ENCODE results near the gene TMEM167B. TPM values are rescaled to one million over a fixed set of nuclear protein-coding genes. Genes with fewer than 3 reads are reported as not detected.

Gene TMEM167B
- total RNA-seq, 1 experiment from 2014 or later = 21.8 TPM

DNA sequence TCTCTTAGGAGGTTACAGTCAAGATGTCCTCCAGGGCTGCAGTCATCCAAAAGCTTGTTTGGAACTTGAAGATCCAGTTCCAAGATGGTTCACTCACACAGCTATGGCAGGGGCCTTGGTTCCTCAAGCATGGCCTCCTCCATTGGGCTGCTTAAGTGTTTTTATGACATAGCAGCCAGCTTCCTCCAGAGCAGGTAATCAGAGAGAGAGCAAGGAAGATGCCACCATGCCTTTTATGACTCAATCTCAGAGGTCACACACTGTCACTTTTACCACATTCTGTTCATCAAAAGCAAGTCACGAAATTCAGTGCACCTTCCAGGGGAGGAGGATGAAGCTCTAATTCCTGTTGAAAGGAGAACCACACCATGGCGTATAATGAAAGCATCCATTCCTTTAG is 40.5 kb downstream of the TMEM167B start:
- intact Hi-C loops (cut with micrococcal nuclease; ENCODE audit: unreplicated experiment) = no loop called here
- Mint-ChIP-seq H3K4me3 (ENCODE audit: unreplicated experiment) (no peak overlapping the region), H3K27me3 (ENCODE audit: insufficient read depth, unreplicated experiment) (no peaks in the 10 kb centered on the region), H3K36me3 (ENCODE audit: insufficient read depth, unreplicated experiment) (no peaks in the 10 kb centered on the region), H3K4me1 (ENCODE audit: low read depth, unreplicated experiment) (peaks cover 18% of the 10 kb centered on the region), H3K9me3 (ENCODE audit: unreplicated experiment) (no peaks in the 10 kb centered on the region), H3K27ac (ENCODE audit: unreplicated experiment) (no peak overlapping the region)
- no peaks in the 10 kb centered on the region for H3K9me3 ChIP-seq
- CTCF ChIA-PET = interaction anchor here (0.9 kb wide), 1 partner anchor 31 kb away, joined by 3 read pairs; no protein-coding TSS in a partner anchor
- peaks cover 20% of the 10 kb centered on the region for H3K4me1 ChIP-seq
- TF ChIP-seq, protein P1, sequence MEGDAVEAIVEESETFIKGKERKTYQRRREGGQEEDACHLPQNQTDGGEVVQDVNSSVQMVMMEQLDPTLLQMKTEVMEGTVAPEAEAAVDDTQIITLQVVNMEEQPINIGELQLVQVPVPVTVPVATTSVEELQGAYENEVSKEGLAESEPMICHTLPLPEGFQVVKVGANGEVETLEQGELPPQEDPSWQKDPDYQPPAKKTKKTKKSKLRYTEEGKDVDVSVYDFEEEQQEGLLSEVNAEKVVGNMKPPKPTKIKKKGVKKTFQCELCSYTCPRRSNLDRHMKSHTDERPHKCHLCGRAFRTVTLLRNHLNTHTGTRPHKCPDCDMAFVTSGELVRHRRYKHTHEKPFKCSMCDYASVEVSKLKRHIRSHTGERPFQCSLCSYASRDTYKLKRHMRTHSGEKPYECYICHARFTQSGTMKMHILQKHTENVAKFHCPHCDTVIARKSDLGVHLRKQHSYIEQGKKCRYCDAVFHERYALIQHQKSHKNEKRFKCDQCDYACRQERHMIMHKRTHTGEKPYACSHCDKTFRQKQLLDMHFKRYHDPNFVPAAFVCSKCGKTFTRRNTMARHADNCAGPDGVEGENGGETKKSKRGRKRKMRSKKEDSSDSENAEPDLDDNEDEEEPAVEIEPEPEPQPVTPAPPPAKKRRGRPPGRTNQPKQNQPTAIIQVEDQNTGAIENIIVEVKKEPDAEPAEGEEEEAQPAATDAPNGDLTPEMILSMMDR (IDR thresholded peaks at IDR 0.05; ENCODE audit: insufficient read depth in 1 of 2, low read depth in 1 of 2, low read length in 1 of 2, severe bottlenecking in 1 of 2, unreplicated experiment in 1 of 2) = no peak
- POLR2A ChIA-PET = no interaction called here
- H3K36me3 ChIP-seq (ENCODE audit: control insufficient read depth, insufficient read depth, low read length) = no peaks in the 10 kb centered on the region
- H3K27me3 ChIP-seq (replicated peaks; ENCODE audit: control insufficient read depth, insufficient read depth, low read length) = no peaks in the 10 kb centered on the region
- H3K4me3 ChIP-seq (ENCODE audit: low read depth, low read length) = no peak overlapping the region
- no TSS peak for BruUV-seq (replicated peaks)
- DNase-seq = no peak

DNA sequence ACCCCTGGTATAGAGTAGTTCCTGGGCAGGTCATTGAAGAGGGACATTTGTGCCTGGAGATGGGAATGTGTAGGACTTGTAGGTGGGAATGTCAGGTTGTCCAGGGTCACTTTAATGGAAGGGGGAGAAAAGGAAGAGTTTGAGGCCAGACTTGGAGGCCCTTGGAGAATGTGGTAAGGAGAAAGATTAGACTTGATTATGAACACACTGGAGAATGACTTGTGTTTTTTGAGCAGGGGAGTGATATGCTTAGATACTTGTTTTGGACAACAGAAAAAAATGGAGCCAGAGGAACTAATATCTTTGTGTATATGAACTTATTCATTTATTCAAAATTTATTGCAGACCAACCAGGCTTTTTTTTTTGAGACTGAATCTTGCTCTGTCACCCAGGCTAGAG is 41.2 kb downstream of the TMEM167B start:
- ChIA-PET CTCF (interaction anchor here (0.9 kb wide), 1 partner anchor 32 kb away, joined by 3 read pairs; no protein-coding TSS in a partner anchor), POLR2A (no interaction called here)
- TF ChIP-seq, protein P1 (IDR thresholded peaks at IDR 0.05; ENCODE audit: insufficient read depth in 1 of 2, low read depth in 1 of 2, low read length in 1 of 2, severe bottlenecking in 1 of 2, unreplicated experiment in 1 of 2) = no peak
- H3K27me3 Mint-ChIP-seq (ENCODE audit: insufficient read depth, unreplicated experiment) = no peaks in the 10 kb centered on the region
- no TSS peak for BruUV-seq (replicated peaks)
- Histone ChIP-seq H3K4me3 (ENCODE audit: low read depth, low read length) (no peak overlapping the region), H3K27me3 (replicated peaks; ENCODE audit: control insufficient read depth, insufficient read depth, low read length) (no peaks in the 10 kb centered on the region), H3K4me1 (peaks cover 27% of the 10 kb centered on the region), H3K36me3 (ENCODE audit: control insufficient read depth, insufficient read depth, low read length) (no peaks in the 10 kb centered on the region), H3K9me3 (no peaks in the 10 kb centered on the region)
- H3K4me1 Mint-ChIP-seq (ENCODE audit: low read depth, unreplicated experiment) = peaks cover 18% of the 10 kb centered on the region
- no peak for DNase-seq
- H3K36me3 Mint-ChIP-seq (ENCODE audit: insufficient read depth, unreplicated experiment) = no peaks in the 10 kb centered on the region
- intact Hi-C loops (cut with micrococcal nuclease; ENCODE audit: unreplicated experiment) = no loop called here
- H3K4me3 Mint-ChIP-seq (ENCODE audit: unreplicated experiment) = no peak overlapping the region
- no peaks in the 10 kb centered on the region for H3K9me3 Mint-ChIP-seq (ENCODE audit: unreplicated experiment)
- no peak overlapping the region for H3K27ac Mint-ChIP-seq (ENCODE audit: unreplicated experiment)

DNA sequence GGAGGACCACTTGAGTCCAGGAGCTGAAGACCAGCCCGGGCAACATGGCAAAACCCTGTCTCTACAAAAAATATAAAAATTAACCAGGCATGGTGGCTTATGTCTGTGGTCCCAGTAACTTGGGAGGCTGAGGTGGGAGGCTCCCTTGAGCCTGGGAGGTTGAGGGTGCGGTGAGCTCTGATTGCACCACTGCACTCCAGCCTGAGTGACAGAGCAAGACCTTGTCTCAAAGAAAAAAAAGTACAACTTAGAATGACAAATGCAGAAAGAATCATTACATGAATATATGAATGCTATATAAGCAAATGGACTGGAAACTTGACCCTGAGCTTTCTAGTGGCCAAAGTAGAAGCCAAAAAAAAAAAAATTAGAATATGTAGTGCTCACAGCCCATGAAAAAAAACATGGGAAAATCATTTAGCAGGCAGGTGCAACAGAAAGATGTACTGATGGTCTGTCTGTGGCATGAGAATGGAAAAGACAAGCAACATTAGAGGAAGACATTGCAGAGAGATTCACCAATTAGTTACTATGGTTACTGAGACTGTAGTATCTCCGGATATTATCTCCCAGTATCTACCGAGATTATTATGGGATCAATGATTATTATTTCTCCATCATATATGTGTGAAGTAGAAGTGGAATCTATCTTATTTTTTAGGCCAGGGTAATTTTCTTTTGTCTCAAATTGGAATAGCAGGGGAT is 42.6 kb downstream of the TMEM167B start:
- intact Hi-C loops (cut with micrococcal nuclease; ENCODE audit: unreplicated experiment) = no loop called here
- BruUV-seq (replicated peaks) = no TSS peak
- no peak overlapping the region for H3K27ac Mint-ChIP-seq (ENCODE audit: unreplicated experiment)
- CTCF ChIA-PET = no interaction called here
- DNase-seq = no peak
- TF ChIP-seq, protein P1 (IDR thresholded peaks at IDR 0.05; ENCODE audit: insufficient read depth in 1 of 2, low read depth in 1 of 2, low read length in 1 of 2, severe bottlenecking in 1 of 2, unreplicated experiment in 1 of 2) = no peak
- H3K9me3 Mint-ChIP-seq (ENCODE audit: unreplicated experiment) = no peaks in the 10 kb centered on the region
- H3K27me3 Mint-ChIP-seq (ENCODE audit: insufficient read depth, unreplicated experiment) = no peaks in the 10 kb centered on the region
- H3K4me1 ChIP-seq = peaks cover 35% of the 10 kb centered on the region
- no peaks in the 10 kb centered on the region for H3K36me3 Mint-ChIP-seq (ENCODE audit: insufficient read depth, unreplicated experiment)
- no peak overlapping the region for H3K4me3 Mint-ChIP-seq (ENCODE audit: unreplicated experiment)
- peaks cover 18% of the 10 kb centered on the region for H3K4me1 Mint-ChIP-seq (ENCODE audit: low read depth, unreplicated experiment)
- POLR2A ChIA-PET = no interaction called here
- H3K27me3 ChIP-seq (replicated peaks; ENCODE audit: control insufficient read depth, insufficient read depth, low read length) = no peaks in the 10 kb centered on the region
- no peaks in the 10 kb centered on the region for H3K36me3 ChIP-seq (ENCODE audit: control insufficient read depth, insufficient read depth, low read length)
- no peak overlapping the region for H3K4me3 ChIP-seq (ENCODE audit: low read depth, low read length)
- H3K9me3 ChIP-seq = no peaks in the 10 kb centered on the region
